HEK293 (cell line): ENCODE data around the gene MRPL3.

Experiments used
- CTCF ChIA-PET: fragments of 350-600 bp; formaldehyde crosslinking; extraction: SDS; loops from one replicate; lab custom pipeline; 2021; ENCODE audit warnings: antibody characterized with exemption; lab: Yijun Ruan, JAX
- POLR2A ChIA-PET: fragments of 300-600 bp; formaldehyde crosslinking; extraction: SDS; loops from one replicate; lab custom pipeline; 2020; ENCODE audit warnings: antibody characterized with exemption, inconsistent platforms; lab: Yijun Ruan, JAX
- H3K27ac ChIP-seq: fragments of 200-500 bp; sonication (Bioruptor generic); 2 replicates; pipeline ENCODE4 v1.5.1; 2014; ENCODE audit warnings: low read depth, low read length, control low read depth, inconsistent platforms; ENCODE audit errors: extremely low read depth
- H3K36me3 ChIP-seq, 2 experiments: fragments of 200-500 bp in 1 of 2; sonication (Bioruptor generic) in 1 of 2; 1 replicate in 1 of 2; 2 replicates in 1 of 2; pipeline ENCODE4 v1.5.1; 2014 to 2017; ENCODE audit warnings: inconsistent platforms in 2 of 2, low read length in 2 of 2; ENCODE audit not compliant: control insufficient read depth in 2 of 2, insufficient read depth in 1 of 2
- H3K4me1 ChIP-seq: fragments of 200-500 bp; sonication (Bioruptor generic); 2 replicates; pipeline ENCODE4 v1.5.1; 2014; ENCODE audit warnings: mild to moderate bottlenecking, low read length, inconsistent platforms; ENCODE audit not compliant: control insufficient read depth, insufficient read depth
- H3K4me3 ChIP-seq: 2 replicates; pipeline ENCODE4 v1.5.1; 2011; ENCODE audit warnings: low read depth, mild to moderate bottlenecking, control low read depth, low read length, moderate library complexity
- H3K9me3 ChIP-seq: fragments of 200-500 bp; sonication (Bioruptor generic); 2 replicates; pipeline ENCODE4 v1.5.1; 2014; ENCODE audit warnings: low read depth, low read length, inconsistent platforms; ENCODE audit not compliant: control insufficient read depth, insufficient read depth
- EGR2 ChIP-seq: fragments of 450-650 bp; formaldehyde crosslinking; IDR thresholded peaks from 2 replicates; pipeline ENCODE4 v1.5.1; 2016; ENCODE audit warnings: low read depth, missing biosample characterization, missing genetic modification characterization
- HOXD13 ChIP-seq: sonication (generic); formaldehyde crosslinking; IDR thresholded peaks from 2 replicates; pipeline ENCODE4 v1.8.0; 2022; ENCODE audit warnings: missing genetic modification reagents, borderline replicate concordance
- IKZF3 ChIP-seq: fragments of 450-650 bp; IDR thresholded peaks from 2 replicates; pipeline ENCODE4 v1.5.0; 2018; ENCODE audit warnings: missing biosample characterization, mild to moderate bottlenecking, missing genetic modification characterization, moderate library complexity
- PRDM2 ChIP-seq: fragments of 450-650 bp; formaldehyde crosslinking; IDR thresholded peaks from 2 replicates; pipeline ENCODE4 v1.5.1; 2016; ENCODE audit warnings: missing biosample characterization, missing genetic modification characterization, borderline replicate concordance
- TCF7L2 ChIP-seq: IDR thresholded peaks from 2 replicates; pipeline ENCODE4 v1.6.1; 2011; ENCODE audit warnings: low read depth, mild to moderate bottlenecking, inconsistent platforms, low read length, moderate library complexity, borderline replicate concordance
- WT1 ChIP-seq: fragments of 450-650 bp; formaldehyde crosslinking; IDR thresholded peaks from 2 replicates; pipeline ENCODE4 v1.5.1; 2016; ENCODE audit warnings: missing biosample characterization, missing genetic modification characterization
- YY1 ChIP-seq: fragments of 450-650 bp; formaldehyde crosslinking; IDR thresholded peaks from 2 replicates; pipeline ENCODE4 v1.5.1; 2018; ENCODE audit warnings: missing biosample characterization, missing genetic modification characterization
- YY2 ChIP-seq: fragments of 450-650 bp; formaldehyde crosslinking; IDR thresholded peaks from 2 replicates; pipeline ENCODE4 v1.5.1; 2016; ENCODE audit warnings: missing biosample characterization, missing genetic modification characterization
- ZBTB20 ChIP-seq: fragments of 450-650 bp; formaldehyde crosslinking; IDR thresholded peaks from 2 replicates; pipeline ENCODE4 v1.5.1; 2016; ENCODE audit warnings: missing biosample characterization, missing genetic modification characterization
- ZBTB21 ChIP-seq: fragments of 450-650 bp; formaldehyde crosslinking; IDR thresholded peaks from 2 replicates; pipeline ENCODE4 v1.5.1; 2017; ENCODE audit warnings: missing biosample characterization, missing genetic modification characterization
- ZBTB8A ChIP-seq: fragments of 450-650 bp; formaldehyde crosslinking; IDR thresholded peaks from 2 replicates; pipeline ENCODE4 v1.5.1; 2016; ENCODE audit warnings: missing biosample characterization, missing genetic modification characterization
- ZNF121 ChIP-seq: fragments of 450-650 bp; formaldehyde crosslinking; IDR thresholded peaks from 2 replicates; pipeline ENCODE4 v1.5.1; 2016; ENCODE audit warnings: missing biosample characterization, missing genetic modification characterization
- ZNF133 ChIP-seq: fragments of 450-650 bp; formaldehyde crosslinking; IDR thresholded peaks from 2 replicates; pipeline ENCODE4 v1.5.1; 2016; ENCODE audit warnings: missing biosample characterization, missing genetic modification characterization
- ZNF138 ChIP-seq: fragments of 450-650 bp; formaldehyde crosslinking; IDR thresholded peaks from 2 replicates; pipeline ENCODE4 v1.5.1; 2016; ENCODE audit warnings: missing biosample characterization, missing genetic modification characterization, borderline replicate concordance
- ZNF274 ChIP-seq, 2 experiments: fragments of 200-500 bp in 1 of 2; fragments of 450-650 bp in 1 of 2; sonication (Bioruptor generic) in 1 of 2; formaldehyde crosslinking in 1 of 2; IDR thresholded peaks; 2 replicates each; pipeline versions ENCODE4 v1.5.1 to v1.6.1; 2014 to 2016; ENCODE audit warnings: borderline replicate concordance in 1 of 2, inconsistent platforms in 1 of 2, low read length in 1 of 2, missing biosample characterization in 1 of 2, missing genetic modification characterization in 1 of 2
- ZNF423 ChIP-seq: fragments of 450-650 bp; formaldehyde crosslinking; IDR thresholded peaks from 2 replicates; pipeline ENCODE4 v1.5.1; 2016; ENCODE audit warnings: missing biosample characterization, missing genetic modification characterization
- ZNF529 ChIP-seq: fragments of 450-650 bp; formaldehyde crosslinking; IDR thresholded peaks from 2 replicates; pipeline ENCODE4 v1.5.1; 2017; ENCODE audit warnings: missing genetic modification characterization, missing biosample characterization; ENCODE audit not compliant: insufficient replicate concordance
- ZNF658 ChIP-seq: fragments of 450-650 bp; formaldehyde crosslinking; IDR thresholded peaks from 2 replicates; pipeline ENCODE4; 2016; ENCODE audit warnings: missing biosample characterization, missing genetic modification characterization
- ZNF660 ChIP-seq: fragments of 450-650 bp; IDR thresholded peaks from 2 replicates; pipeline ENCODE4 v1.5.1; 2018; ENCODE audit warnings: missing biosample characterization, mild to moderate bottlenecking, missing genetic modification characterization
- ZNF704 ChIP-seq: fragments of 450-650 bp; formaldehyde crosslinking; IDR thresholded peaks from 2 replicates; pipeline ENCODE4 v1.5.1; 2016; ENCODE audit warnings: missing biosample characterization, missing genetic modification characterization
- ZNF76 ChIP-seq: fragments of 450-650 bp; formaldehyde crosslinking; IDR thresholded peaks from 2 replicates; pipeline ENCODE4; 2016; ENCODE audit warnings: low read depth, missing biosample characterization, missing genetic modification characterization, borderline replicate concordance
- ZNF777 ChIP-seq: fragments of 450-650 bp; formaldehyde crosslinking; IDR thresholded peaks from 2 replicates; pipeline ENCODE4 v1.5.1; 2017; ENCODE audit warnings: missing biosample characterization, missing genetic modification characterization, borderline replicate concordance
- ZSCAN16 ChIP-seq: fragments of 450-650 bp; formaldehyde crosslinking; IDR thresholded peaks from 2 replicates; pipeline ENCODE4 v1.5.1; 2016; ENCODE audit warnings: missing biosample characterization, missing genetic modification characterization
- TF ChIP-seq, protein P1 (sequence below): fragments of 450-650 bp; formaldehyde crosslinking; conservative IDR thresholded peaks from 2 replicates; pipeline ENCODE4 v1.5.1; 2016; ENCODE audit warnings: low read depth, missing biosample characterization, missing genetic modification characterization

Gene MRPL3

DNA sequence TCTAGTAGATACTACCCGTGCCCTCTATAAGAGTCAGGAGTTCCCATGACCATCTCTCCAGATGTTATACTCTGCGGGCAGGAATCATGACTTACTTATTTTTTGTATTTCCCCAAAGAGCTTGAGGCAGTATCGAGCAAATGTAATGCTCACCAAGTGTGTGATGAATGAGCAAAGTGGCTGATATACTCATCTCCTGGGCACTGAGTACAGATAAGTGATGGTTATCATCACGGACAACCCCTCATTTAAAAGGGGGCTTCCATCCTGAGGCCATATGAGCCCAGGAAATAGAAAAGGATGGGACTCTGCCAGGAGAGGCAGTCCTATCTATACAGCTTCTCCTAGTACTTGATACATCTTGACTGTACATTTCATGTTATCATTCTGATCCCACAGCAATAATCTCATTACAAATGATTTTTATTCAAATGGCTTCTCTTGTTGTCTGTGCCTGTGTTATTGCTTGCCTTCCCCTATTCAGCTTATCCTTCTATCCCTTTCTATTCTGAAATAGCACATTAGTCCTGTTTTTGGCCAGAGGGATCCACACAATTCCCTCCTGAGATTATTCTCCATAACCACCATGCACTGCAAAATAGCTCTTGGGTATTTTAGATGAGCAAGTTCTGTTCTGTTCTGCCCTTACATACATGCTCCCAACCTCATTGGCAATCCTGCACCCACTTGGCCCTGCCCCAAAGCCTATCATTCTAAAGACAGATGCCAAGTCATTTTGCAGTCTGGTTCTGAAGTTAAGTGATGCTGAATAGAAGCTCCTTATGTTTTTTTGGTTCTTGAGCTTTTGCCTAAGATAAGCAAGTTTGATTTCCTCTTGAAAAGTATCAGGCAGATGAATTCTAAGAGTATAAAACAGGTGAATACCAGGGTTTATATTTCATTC is 48.0 kb upstream of the MRPL3 start:
- TF ChIP-seq HOXD13 (CRISPR knock-in tag) (no peak), TCF7L2 (no peak), ZSCAN16 (tag by site-specific recombination) (no peak), ZNF133 (no peak), ZNF138 (no peak), ZNF423 (tag by site-specific recombination) (no peak), YY1 (tag by site-specific recombination) (no peak), IKZF3 (tag by site-specific recombination) (no peak), ZNF658 (tag by site-specific recombination) (no peak), ZBTB8A (tag by site-specific recombination) (no peak), ZBTB21 (no peak), ZNF777 (tag by site-specific recombination) (no peak), ZNF529 (tag by site-specific recombination) (no peak), ZNF121 (tag by site-specific recombination) (no peak), ZNF76 (tag by site-specific recombination) (no peak), ZBTB20 (tag by site-specific recombination) (no peak), YY2 (tag by site-specific recombination) (no peak), ZNF274 (IDR thresholded peaks at IDR 0.05; ENCODE audit: low read length) (no peak), ZNF274 (tag by site-specific recombination; IDR thresholded peaks at IDR 0.05; ENCODE audit: borderline replicate concordance) (no peak), ZNF660 (tag by site-specific recombination) (no peak)
- TF ChIP-seq, protein P1, sequence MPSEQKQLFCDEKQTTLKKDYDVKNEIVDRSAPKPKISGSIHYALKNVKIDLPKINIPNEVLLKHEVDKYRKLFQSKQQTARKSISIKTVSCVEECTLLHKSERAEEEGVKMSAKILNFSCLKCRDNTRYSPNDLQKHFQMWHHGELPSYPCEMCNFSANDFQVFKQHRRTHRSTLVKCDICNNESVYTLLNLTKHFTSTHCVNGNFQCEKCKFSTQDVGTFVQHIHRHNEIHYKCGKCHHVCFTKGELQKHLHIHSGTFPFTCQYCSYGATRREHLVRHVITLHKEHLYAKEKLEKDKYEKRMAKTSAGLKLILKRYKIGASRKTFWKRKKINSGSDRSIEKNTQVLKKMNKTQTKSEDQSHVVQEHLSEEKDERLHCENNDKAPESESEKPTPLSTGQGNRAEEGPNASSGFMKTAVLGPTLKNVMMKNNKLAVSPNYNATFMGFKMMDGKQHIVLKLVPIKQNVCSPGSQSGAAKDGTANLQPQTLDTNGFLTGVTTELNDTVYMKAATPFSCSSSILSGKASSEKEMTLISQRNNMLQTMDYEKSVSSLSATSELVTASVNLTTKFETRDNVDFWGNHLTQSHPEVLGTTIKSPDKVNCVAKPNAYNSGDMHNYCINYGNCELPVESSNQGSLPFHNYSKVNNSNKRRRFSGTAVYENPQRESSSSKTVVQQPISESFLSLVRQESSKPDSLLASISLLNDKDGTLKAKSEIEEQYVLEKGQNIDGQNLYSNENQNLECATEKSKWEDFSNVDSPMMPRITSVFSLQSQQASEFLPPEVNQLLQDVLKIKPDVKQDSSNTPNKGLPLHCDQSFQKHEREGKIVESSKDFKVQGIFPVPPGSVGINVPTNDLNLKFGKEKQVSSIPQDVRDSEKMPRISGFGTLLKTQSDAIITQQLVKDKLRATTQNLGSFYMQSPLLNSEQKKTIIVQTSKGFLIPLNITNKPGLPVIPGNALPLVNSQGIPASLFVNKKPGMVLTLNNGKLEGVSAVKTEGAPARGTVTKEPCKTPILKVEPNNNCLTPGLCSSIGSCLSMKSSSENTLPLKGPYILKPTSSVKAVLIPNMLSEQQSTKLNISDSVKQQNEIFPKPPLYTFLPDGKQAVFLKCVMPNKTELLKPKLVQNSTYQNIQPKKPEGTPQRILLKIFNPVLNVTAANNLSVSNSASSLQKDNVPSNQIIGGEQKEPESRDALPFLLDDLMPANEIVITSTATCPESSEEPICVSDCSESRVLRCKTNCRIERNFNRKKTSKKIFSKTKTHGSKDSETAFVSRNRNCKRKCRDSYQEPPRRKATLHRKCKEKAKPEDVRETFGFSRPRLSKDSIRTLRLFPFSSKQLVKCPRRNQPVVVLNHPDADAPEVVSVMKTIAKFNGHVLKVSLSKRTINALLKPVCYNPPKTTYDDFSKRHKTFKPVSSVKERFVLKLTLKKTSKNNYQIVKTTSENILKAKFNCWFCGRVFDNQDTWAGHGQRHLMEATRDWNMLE, result no peak
- Histone ChIP-seq H3K27ac (no peak overlapping the region), H3K9me3 (no peaks in the 10 kb centered on the region), H3K36me3 (no peaks in the 10 kb centered on the region), H3K4me1 (no peaks in the 10 kb centered on the region), H3K4me3 (no peak overlapping the region)
- ChIA-PET CTCF (interaction anchor here (0.7 to 1.4 kb wide), 3 partner anchors 93 to 621 kb away, joined by 3 to 6 read pairs (median 3); no protein-coding TSS in a partner anchor), POLR2A (no interaction called here)

- Histone ChIP-seq H3K9me3 (no peaks in the 10 kb centered on the region), H3K4me1 (no peaks in the 10 kb centered on the region), H3K4me3 (no peak overlapping the region), H3K36me3 (no peaks in the 10 kb centered on the region), H3K27ac (no peak overlapping the region)
- CTCF ChIA-PET, result interaction anchor here (0.6 to 1.5 kb wide), 13 partner anchors 9 to 1352 kb away, joined by 3 to 6 read pairs (median 3); no protein-coding TSS in a partner anchor
- POLR2A ChIA-PET, result no interaction called here
- no peak for TF ChIP-seq PRDM2 (tag by site-specific recombination)
- TF ChIP-seq ZNF704 (tag by site-specific recombination), result no peak
- TF ChIP-seq WT1 (tag by site-specific recombination), result no peak
- TF ChIP-seq EGR2 (tag by site-specific recombination), result no peak
Observed at GRCh38 chr3:131549340-131549739, 46.6 kb upstream of the MRPL3 start.
